Esophagus squamous epithelium (tissue), 5 donors: ENCODE results near the gene CTIF. TPM values are rescaled to one million over a fixed set of nuclear protein-coding genes. Genes with fewer than 3 reads are reported as not detected.
A peak's percentile ranks its signal among the peaks of the same experiment; 100 is the strongest.

Experiments
- DNase-seq: peaks from one replicate; lab custom pipeline; 2025; lab: John Stamatoyannopoulos, UW
- H3K27ac ChIP-seq, 4 donors: fragments of 200-600 bp; sonication (generic); one replicate each; pipeline ENCODE4 v1.5.1; 2016 to 2019; ENCODE audit warnings: mild to moderate bottlenecking in 1 of 4
- H3K27me3 ChIP-seq, 4 donors: fragments of 200-600 bp; sonication (generic); 1 replicate in 3 of 4; 2 replicates in 1 of 4; pipeline versions ENCODE4 v1.5.1 to v1.6.0; 2017 to 2021; ENCODE audit warnings: antibody characterized with exemption in 1 of 4
- H3K36me3 ChIP-seq, 3 donors: fragments of 200-600 bp; sonication (generic); one replicate each; pipeline ENCODE4 v1.5.1; 2016 to 2019
- H3K4me1 ChIP-seq, 3 donors: fragments of 200-600 bp; sonication (generic); one replicate each; pipeline ENCODE4 v1.5.1; 2017 to 2019
- H3K4me3 ChIP-seq, 4 donors: fragments of 200-600 bp; sonication (generic); 1 replicate in 3 of 4; 2 replicates in 1 of 4; pipeline ENCODE4 v1.5.1; 2016 to 2019; ENCODE audit warnings: mild to moderate bottlenecking in 2 of 4, moderate library complexity in 1 of 4
- H3K9me3 ChIP-seq, 3 donors: fragments of 200-600 bp; sonication (generic); one replicate each; pipeline ENCODE4 v1.5.1; 2016 to 2019
- CTCF ChIP-seq, 6 experiments: fragments of 450-650 bp in 4 of 6; fragments of 200-600 bp in 2 of 6; sonication (generic) in 2 of 6; IDR thresholded peaks; one replicate each; pipeline ENCODE4 v1.5.1; 2016 to 2019; ENCODE audit warnings: antibody characterized with exemption in 6 of 6, mild to moderate bottlenecking in 4 of 6, moderate library complexity in 4 of 6
- POLR2A ChIP-seq, 4 donors: fragments of 450-650 bp; IDR thresholded peaks; one replicate each; pipeline ENCODE4 v1.6.1; 2017; ENCODE audit warnings: antibody characterized with exemption in 4 of 4, mild to moderate bottlenecking in 4 of 4, moderate library complexity in 3 of 4
- WGBS, 2 donors: methylation state at CpG; one replicate each; pipeline ENCODE4 v1.1.5; 2018; 5-methylcytosine and 5-hydroxymethylcytosine counted together
- intact Hi-C: fragments of 100-400 bp; cut with DNase I; formaldehyde crosslinking; loops from one replicate; pipeline ENCODE4 v1.15.0; 2022
- total RNA-seq, 4 donors: library from RNA; depleted of rRNA; stranded (reverse); fragments of >200 nt; gene quantifications; one replicate each; pipeline ENCODE4 v1.1.0, GENCODE V29; 2016
- donor health status: DM: yes; HTN: yes; CAD: no.

Gene CTIF
- total RNA-seq, 4 donors from 2014 or later = 4.7 to 24.2 (median 10.2) TPM

- no peaks in the 10 kb centered on the region for H3K27me3 ChIP-seq
- no peak overlapping the region for H3K27ac ChIP-seq
- peaks cover 0 to 28% (median 0%) of the 10 kb centered on the region in 3 donors for H3K36me3 ChIP-seq
- H3K4me3 ChIP-seq = no peak overlapping the region
- TF ChIP-seq CTCF (IDR thresholded peaks at IDR 0.05) = no peak
- no peak for TF ChIP-seq POLR2A (IDR thresholded peaks at IDR 0.05)
- peaks cover 8 to 41% (median 25%) of the 10 kb centered on the region in 3 donors for H3K4me1 ChIP-seq
- 86% methylated on average over 5 to 11 of the region's 12 CpGs for WGBS, 2 donors
- intact Hi-C loops = no loop called here
- no peak for DNase-seq
- no peaks in the 10 kb centered on the region for H3K9me3 ChIP-seq
Observed at GRCh38 chr18:48775372-48776155, 236.7 kb downstream of the CTIF start.

- intact Hi-C loops = no loop called here
Observed at GRCh38 chr18:48776156-48776555, 237.3 kb downstream of the CTIF start.

GRCh38 chr18:48776641-48777025, 237.8 kb downstream of the CTIF start:
- DNase-seq = no peak
- intact Hi-C loops = no loop called here
- peaks cover 0 to 28% (median 0%) of the 10 kb centered on the region in 3 donors for H3K36me3 ChIP-seq
- no peaks in the 10 kb centered on the region for H3K27me3 ChIP-seq
- peaks cover 18 to 48% (median 33%) of the 10 kb centered on the region in 3 donors for H3K4me1 ChIP-seq
- 60% methylated on average over 1 of the region's 6 CpGs; no CpG with 5 or more reads in 1 of the 2 donors for WGBS, 2 donors
- no peak overlapping the region for H3K4me3 ChIP-seq
- no peak for TF ChIP-seq POLR2A (IDR thresholded peaks at IDR 0.05)
- TF ChIP-seq CTCF (IDR thresholded peaks at IDR 0.05) = no peak
- H3K27ac ChIP-seq = peak overlapping the region in 1 of 4 donors; percentile 2
- H3K9me3 ChIP-seq = no peaks in the 10 kb centered on the region

More at GRCh38 chr18:48776156-48776555, 237.3 kb downstream of the CTIF start:
- no peak for DNase-seq
- Histone ChIP-seq H3K27ac (no peak overlapping the region), H3K9me3 (no peaks in the 10 kb centered on the region), H3K4me3 (no peak overlapping the region), H3K4me1 (peaks cover 13 to 47% (median 31%) of the 10 kb centered on the region in 3 donors), H3K36me3 (peaks cover 0 to 28% (median 0%) of the 10 kb centered on the region in 3 donors), H3K27me3 (no peaks in the 10 kb centered on the region)
- TF ChIP-seq POLR2A (IDR thresholded peaks at IDR 0.05) = no peak
- TF ChIP-seq CTCF (IDR thresholded peaks at IDR 0.05) = no peak
- WGBS, 2 donors = no CpG with 5 or more reads among the region's 5 CpGs

- DNase-seq = no peak
- no peaks in the 10 kb centered on the region for H3K9me3 ChIP-seq
- intact Hi-C loops = no loop called here
Observed at GRCh38 chr18:48777026-48777743, 238.4 kb downstream of the CTIF start.

More at GRCh38 chr18:48777026-48777743, 238.4 kb downstream of the CTIF start:
- 27 to 49% methylated on average over 2 to 5 of the region's 13 CpGs for WGBS, 2 donors
- peaks cover 23 to 48% (median 36%) of the 10 kb centered on the region in 3 donors for H3K4me1 ChIP-seq
- TF ChIP-seq CTCF (IDR thresholded peaks at IDR 0.05) = peak; percentile 72 to 88 (median 82)
- no peak for TF ChIP-seq POLR2A (IDR thresholded peaks at IDR 0.05)
- peak overlapping the region in 2 of 4 donors; percentile 2 to 37 for H3K27ac ChIP-seq
- H3K4me3 ChIP-seq = no peak overlapping the region
- H3K27me3 ChIP-seq = no peaks in the 10 kb centered on the region
- H3K36me3 ChIP-seq = peaks cover 0 to 28% (median 0%) of the 10 kb centered on the region in 3 donors
